GM19467 (cell line): ENCODE results near the gene MCHR2.
"Not testable (repeated sequence)": the region's sequence is repeated elsewhere in the genome, so short reads cannot be mapped to it uniquely, and the experiment has no call there.

Source experiments
- ATAC-seq: cut with Tn5 transposase; IDR thresholded peaks from one replicate; pipeline ENCODE4 v1.9.1; 2021; ENCODE audit warnings: mild to moderate bottlenecking, moderate library complexity; ENCODE audit not compliant: unreplicated experiment

The MCHR2 gene, protein sequence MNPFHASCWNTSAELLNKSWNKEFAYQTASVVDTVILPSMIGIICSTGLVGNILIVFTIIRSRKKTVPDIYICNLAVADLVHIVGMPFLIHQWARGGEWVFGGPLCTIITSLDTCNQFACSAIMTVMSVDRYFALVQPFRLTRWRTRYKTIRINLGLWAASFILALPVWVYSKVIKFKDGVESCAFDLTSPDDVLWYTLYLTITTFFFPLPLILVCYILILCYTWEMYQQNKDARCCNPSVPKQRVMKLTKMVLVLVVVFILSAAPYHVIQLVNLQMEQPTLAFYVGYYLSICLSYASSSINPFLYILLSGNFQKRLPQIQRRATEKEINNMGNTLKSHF

DNA sequence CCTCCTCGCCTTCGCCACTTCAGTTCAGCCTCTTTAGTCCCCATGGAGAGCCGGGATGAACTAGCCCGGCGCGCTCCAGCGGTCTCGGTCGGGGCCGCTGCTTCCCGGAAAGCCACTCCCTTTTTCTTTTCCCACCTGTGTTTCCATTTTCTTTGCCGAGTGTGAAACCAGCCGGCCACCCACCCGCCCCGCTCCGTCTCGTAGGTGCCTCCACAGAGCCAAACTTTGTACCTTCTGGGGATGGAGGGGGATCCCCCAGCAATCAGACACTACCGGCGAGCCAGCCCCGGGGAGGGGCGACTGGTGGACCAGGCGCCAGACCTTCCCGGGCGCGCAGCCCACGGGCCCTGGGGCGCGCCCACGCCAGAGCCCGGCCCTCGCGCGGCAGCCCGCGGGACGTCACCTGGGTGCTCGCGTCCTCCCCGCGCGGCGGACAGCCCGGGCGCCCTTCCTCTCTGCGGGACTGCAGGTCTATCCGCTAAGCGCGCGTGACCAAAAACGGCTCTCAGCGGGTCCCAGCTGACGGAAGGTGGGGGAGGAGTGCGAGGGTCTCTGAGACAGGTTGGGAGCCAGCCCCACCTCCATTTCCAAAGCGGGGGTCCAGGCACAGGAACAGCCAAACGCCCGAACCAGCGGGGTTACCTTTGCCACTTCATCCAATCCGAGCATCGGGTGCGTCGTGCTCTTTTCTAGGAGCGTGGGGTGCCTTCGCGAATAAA is at the start of gene MCHR2:
Gene MCHR2, minus strand, starts transcription at position 691 of the 719 bp plus-strand sequence. CDS start 38,076 bp downstream, outside the sequence.
- ATAC-seq: no peak

DNA sequence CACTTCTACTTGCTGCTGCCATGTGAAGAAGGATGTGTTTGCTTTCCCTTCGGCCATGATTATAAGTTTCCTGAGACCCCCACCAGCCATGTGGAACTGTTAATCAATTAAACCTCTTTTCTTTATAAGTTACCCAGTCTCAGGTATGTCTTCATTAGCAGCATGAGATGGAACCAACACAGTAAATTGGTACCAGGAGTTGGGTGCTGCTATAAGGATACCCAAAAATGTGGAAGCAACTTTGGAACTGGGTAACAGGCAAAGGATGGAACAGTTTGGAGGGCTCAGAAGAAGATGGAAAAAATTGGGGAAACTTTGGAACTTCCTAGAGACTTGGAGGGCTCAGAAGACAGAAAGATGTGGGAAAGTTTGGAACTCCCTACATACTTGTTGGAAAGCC is 44.5 kb upstream of the MCHR2 start:
- ATAC-seq: not testable (repeated sequence)

GRCh38 chr6:100035873-100036653 is 42.0 kb upstream of the MCHR2 start:
- peak; percentile 97 for ATAC-seq

DNA sequence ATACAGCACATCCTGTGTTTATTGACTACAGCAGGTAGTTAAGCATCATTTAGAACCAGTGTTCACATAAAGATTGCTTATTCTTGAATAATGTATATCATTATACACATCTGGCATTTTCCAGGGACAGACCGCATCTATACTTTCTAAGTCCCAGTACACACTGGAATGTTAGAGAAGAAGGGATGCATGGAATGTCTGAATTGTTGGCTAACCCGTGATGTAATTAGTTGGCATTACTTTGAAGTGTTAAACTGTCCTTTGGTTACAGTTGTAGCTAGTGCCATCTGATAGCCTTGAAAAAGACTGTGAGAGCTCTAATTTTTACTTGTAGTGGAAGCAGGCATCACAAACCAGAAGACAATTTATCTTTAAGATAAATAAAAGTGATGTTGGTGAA is 29.8 kb upstream of the MCHR2 start:
- no peak for ATAC-seq

DNA sequence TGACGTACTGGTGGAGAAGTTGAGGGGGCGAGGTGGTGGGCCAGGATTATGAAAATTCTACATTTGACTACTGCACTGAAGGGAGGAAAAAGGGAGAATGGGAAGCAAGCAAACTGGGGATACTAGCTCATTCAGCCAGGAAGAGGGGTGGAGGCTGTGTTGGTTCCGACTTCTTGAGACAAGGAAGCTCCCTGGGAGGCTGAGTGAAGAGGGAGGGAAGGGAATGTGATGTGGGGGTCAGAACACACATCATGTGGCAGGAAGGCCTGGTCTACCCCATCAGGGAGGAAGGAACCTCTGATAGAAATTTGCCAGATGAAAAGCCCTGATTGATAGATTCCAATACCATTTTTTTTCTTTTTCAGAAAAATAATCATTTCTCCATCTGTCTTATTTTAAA is 28.8 kb upstream of the MCHR2 start:
- no peak for ATAC-seq

DNA sequence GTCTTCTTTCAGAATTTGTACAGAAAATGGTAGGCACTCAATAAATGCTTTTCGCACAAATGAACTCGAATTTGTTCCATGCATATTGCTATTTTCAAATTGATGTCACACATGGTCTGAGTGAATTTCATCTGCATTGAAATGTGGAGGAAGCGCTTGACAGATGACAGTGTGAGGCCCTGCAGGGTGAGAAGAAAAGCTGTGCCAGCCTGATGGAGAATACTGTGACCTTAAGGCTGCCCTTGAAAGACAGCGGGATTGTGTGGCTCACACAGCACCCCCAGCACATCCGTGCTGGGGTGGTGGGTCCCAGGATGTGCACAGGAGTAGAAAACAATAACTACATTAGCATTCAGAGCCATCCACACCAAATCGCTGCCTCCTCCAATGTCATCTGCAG is 14.8 kb upstream of the MCHR2 start:
- no peak for ATAC-seq

- ATAC-seq: peak; percentile 92
Measured at GRCh38 chr6:100001915-100002388, 7.9 kb upstream of the MCHR2 start.

DNA sequence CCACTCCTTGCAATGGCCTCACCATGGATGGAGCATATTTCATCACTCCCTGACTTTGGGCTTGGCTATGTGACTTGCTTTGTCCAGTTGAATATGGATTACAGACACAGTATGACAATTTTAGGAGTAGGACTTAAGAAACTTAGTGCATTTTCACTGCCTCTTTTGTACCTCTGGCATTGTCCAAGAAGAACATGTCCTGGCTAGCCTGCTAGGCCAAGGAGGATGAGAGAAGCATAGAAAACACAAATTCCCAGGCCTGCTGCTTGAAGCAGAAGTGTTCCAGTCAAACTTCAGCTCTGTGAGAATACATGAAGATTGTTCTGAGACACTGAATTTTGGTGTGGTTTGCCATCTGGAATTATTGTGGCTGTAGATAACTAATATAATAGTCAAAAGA is 3.1 kb upstream of the MCHR2 start:
- no peak for ATAC-seq

- ATAC-seq: no peak
Measured at GRCh38 chr6:99995916-99996315, 1.9 kb upstream of the MCHR2 start.

GRCh38 chr6:99993146-99993532 is 884 bp downstream of the MCHR2 start:
- no peak for ATAC-seq

DNA sequence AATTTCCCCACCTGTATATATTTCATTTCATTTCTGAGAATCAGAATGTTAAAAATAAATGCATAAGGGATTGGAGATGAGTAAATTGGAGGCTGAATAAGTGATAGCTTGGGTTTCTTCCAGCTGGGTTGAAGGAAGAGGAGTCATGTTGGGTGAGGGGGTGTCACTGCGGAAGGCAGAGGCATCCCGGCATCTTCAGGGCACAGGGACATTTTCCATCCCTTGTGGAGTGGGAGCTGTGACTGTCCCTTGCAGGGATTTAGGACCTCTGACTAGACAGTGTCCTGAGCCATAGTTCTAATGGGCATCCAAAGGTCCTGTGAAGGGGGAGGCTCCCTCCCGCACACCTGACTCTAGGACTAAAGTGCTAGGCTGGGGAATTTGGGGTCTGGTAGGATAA is 2.1 kb downstream of the MCHR2 start:
- no peak for ATAC-seq

DNA sequence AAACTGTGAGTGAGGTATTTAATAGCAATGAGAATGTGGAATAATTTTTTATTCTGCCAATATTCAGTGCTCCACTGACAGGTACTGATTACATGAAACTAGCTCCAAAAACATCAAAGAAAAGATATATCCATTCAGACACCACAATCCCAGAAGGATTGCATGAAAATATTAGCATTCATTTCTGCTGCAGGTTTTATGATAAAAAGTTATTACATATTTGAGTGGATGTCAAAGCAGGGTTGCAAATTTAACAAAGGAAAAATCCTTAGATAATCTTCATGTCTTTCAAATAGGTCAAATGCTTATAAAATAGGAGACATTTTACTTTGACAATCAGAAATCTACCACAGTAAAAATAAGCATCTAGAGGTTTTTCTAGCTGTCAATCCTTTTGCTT is 13.3 kb downstream of the MCHR2 start:
- no peak for ATAC-seq

- no peak for ATAC-seq
Measured at GRCh38 chr6:99979953-99980352, 14.1 kb downstream of the MCHR2 start.

- no peak for ATAC-seq
Measured at GRCh38 chr6:99967052-99967451, 27.0 kb downstream of the MCHR2 start.

DNA sequence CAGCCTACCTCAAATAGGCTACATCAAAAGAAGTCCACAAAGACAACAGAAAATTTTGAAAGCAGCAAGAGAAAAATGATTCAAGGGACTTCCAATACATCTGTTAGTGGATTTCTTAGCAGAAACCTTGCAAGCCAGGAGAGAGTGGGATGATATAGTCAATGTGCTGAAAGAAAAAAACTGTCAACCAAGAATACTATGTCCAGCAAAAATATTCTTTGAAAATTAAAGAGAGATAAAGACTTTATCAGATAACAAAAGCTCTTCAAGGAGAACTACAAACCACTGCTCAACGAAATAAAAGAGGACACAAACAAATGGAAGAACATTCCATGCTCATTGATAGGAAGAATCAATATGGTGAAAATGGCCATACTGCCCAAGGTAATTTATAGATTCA is 34.0 kb downstream of the MCHR2 start:
- no peak for ATAC-seq

GRCh38 chr6:99951016-99951805 is 42.8 kb downstream of the MCHR2 start:
- ATAC-seq: no peak

- ATAC-seq: no peak
Measured at GRCh38 chr6:99946005-99946404, 48.0 kb downstream of the MCHR2 start.

DNA sequence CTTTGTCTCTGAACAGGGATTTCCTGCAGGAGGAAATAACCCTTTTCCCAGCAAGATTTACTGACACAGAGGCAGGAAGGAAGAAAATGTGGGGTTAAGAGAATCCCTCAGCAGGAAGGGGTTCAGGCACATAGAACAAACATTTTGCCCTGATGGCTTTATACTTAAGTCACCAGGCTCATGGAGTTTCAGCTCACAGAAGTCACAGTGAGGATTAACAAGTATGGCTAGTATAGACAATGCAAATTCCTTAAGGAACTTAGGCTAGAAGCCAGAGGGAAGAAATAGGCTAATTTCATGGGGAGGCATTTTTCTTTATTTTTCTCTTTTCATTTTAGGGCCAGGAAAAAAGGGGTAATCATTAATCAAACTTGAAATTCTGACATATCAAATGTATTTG is 50.2 kb downstream of the MCHR2 start:
- no peak for ATAC-seq

GRCh38 chr6:99940582-99940981 is 53.4 kb downstream of the MCHR2 start:
- no peak for ATAC-seq

GRCh38 chr6:99933129-99933528 is 60.9 kb downstream of the MCHR2 start:
- no peak for ATAC-seq

DNA sequence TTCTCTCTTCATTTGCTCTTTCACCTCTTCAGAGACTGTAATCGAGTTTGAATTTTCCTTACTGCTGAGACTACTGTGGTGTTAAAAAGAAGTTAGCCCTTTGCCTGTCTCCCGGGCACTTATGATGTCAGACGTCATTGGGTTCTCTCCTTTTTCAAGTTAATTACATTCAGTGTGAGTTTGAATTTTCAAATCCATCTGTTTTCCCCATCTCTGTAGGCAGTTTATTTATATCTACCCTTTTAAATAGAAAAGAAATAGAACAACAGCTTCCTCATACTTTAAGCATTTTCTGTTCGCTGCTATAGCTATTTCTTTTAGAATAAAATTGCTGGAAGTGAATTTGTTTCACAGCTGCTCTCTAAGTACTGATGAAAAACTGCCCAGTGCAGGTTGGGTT is 81.4 kb downstream of the MCHR2 start:
- no peak for ATAC-seq
